ENCODE results near the gene PEX11B.

The PEX11B gene, protein sequence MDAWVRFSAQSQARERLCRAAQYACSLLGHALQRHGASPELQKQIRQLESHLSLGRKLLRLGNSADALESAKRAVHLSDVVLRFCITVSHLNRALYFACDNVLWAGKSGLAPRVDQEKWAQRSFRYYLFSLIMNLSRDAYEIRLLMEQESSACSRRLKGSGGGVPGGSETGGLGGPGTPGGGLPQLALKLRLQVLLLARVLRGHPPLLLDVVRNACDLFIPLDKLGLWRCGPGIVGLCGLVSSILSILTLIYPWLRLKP

GRCh38 chr1:145918144-145918991, at the start of gene PEX11B:
Gene PEX11B, minus strand, starts transcription at chr1:145918717. Its CDS starts 29 bp downstream, at chr1:145918688.
- peak; percentile 88 for DNase-seq (ENCODE audit: low read depth, low spot score)

DNA sequence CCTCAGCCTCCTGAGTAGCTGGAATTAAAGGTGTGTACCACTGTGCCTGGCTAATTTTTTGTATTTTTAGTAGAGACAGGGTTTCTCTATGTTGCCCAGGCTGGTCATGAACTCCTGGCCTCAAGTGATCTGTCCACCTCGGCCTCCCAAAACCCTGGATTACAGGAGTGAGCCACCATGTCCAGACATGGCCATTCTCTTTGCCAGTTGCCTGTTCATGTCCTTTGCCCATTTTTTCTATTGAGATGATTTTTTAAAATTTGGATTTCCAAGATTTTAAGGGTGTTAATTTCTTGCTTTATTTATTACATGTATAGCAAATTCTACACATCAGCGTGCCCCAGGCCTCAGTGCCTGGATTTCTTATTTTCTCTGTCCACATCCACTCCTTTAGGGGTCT, 48.8 kb upstream of the PEX11B start:
- DNase-seq (ENCODE audit: low read depth, low spot score), result no peak

DNA sequence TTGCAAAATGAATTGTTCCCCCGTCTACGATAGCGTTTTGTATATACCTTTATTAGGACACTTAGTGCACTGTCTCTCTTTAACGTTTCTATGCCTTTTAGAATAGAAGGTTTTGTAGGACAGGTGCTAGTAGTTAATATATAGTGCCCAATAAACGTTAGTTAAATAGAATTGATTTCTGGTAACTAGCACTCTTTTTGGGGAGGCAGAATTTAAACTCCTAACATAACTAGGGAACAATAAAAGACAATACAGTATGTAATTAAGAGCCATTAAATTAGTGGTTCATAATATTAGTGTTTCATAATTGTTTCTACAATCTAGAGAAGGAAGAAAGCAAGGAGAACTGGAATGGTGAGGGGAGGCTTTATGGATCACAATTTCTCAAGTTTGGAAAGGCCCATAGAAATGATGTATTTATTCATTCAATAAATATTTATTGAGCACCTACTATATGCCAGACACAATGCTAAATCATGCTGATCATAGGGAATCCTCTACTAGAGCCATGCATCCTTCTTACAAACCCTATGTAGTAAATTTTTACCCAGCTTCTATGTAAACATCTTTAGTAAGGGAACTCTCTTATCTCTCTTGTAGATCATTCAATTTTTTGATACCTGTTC, 46.7 kb upstream of the PEX11B start:
- no peak for DNase-seq (ENCODE audit: low read depth, low spot score)

GRCh38 chr1:145964328-145965118, 46.0 kb upstream of the PEX11B start, which contains the start of the genes ANKRD34A and POLR3GL:
Gene ANKRD34A, minus strand, starts transcription at chr1:145964575. Its CDS starts 2,816 bp downstream, at chr1:145961759.
Gene POLR3GL, plus strand, starts transcription at chr1:145964690. Its CDS starts 10,176 bp downstream, at chr1:145974866.
- DNase-seq (ENCODE audit: low read depth, low spot score), result peak; percentile 94

- no peak for DNase-seq (ENCODE audit: low read depth, low spot score)
Measured at GRCh38 chr1:145963265-145964019, 44.9 kb upstream of the PEX11B start.

DNA sequence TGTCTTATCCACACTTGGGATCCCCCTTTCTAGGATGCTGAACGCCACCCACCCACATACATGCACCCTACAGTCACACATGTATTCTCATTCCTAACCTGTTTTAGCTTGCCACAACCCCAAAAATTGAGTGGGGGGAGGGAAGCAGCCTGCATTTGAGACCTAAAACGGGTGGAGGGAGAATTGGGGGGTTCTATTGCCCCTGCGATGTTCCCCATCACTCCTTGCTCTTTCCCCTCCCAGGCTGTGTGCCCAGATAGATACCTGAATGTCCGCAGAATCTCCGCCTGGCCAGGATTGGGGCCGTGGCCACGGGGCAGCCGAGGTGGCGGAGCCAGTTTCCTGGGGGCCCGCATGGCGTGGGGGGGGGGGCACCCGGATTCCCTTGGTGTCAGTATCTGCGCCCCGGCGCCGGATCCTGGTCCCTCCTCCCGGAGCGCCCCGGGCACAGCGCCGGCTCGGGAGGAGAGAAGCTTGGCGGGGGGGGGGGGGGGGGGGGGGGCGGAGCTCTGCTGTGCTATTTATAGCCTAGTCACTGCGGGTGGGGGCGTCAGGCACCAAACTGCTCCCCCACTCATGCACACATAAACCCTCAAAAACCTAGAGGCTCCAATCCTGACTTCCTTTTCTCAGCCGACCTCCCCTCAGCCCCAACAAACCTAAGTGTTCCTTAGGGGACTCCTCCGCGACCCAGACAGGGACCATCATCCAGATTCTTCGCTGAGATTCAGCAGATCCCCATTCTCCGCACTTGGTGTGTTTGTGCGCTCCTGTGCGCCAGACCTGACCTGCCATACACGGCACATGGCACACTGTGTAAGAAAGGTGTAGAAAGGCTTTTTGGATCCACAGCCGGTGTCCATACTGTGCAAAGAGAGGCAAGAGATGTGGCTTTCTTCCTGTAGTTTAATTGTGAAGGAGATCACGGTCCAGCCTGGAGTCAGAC, 43.9 kb upstream of the PEX11B start:
- DNase-seq (ENCODE audit: low read depth, low spot score), result no peak

GRCh38 chr1:145961425-145962156, 43.1 kb upstream of the PEX11B start:
- no peak for DNase-seq (ENCODE audit: low read depth, low spot score)

GRCh38 chr1:145961109-145961424, 42.5 kb upstream of the PEX11B start:
- DNase-seq (ENCODE audit: low read depth, low spot score), result no peak

DNA sequence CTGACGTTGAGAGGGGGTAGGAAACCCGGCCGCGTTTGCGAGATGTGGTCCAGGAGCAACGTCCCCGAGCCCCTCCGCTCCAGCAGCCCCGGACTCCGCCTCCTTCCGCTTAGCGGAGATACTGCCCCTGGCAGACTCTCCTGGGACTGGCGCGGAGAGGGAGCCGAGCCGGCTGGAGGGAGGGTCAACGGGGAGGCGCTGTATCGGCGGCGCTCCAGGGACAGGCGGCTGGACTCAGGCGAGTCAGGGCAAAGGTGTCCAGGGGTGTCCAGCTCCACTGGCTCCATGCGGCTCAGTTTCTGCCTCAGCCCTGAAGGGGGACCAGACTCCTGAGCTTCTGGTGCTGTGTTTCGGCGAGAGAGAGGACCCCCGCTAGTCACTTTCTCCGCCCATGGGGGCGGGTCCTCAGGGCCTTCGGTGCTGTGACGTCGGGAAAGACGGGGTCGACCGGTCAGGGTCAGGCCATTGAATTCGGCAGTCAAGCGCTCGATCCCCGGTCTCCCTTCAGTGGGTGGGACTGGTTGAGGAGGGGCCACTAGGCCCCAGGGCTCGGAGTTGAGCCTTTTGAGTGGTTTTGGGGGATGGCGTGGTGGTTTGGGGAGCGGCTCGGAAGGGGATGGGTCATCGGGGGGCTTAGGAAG, 42.1 kb upstream of the PEX11B start:
- no peak for DNase-seq (ENCODE audit: low read depth, low spot score)

DNA sequence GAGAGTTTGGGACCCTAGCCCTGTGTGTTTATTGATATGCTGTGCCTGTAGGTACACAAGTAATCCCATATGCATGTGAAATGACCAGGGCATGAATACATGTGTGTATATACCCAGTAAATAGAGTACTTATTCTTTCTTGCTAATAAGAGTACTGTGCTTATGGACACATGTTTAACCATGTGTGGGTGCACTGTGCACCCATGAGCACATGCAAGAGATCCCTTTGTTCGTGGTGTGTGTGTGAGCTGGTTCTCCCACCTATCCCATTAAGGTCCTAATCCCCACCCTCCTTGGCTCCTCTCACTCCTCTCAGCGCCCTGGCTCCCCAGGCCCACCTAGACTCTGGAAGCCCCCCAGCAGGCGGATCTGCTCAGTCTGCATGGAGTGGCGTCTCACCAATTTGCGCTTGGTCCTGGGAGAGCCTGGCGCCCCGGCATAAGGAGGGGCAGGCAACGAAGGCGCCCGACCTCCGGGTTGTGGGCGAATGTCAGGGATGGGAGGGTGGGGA, 41.5 kb upstream of the PEX11B start:
- DNase-seq (ENCODE audit: low read depth, low spot score), result no peak

DNA sequence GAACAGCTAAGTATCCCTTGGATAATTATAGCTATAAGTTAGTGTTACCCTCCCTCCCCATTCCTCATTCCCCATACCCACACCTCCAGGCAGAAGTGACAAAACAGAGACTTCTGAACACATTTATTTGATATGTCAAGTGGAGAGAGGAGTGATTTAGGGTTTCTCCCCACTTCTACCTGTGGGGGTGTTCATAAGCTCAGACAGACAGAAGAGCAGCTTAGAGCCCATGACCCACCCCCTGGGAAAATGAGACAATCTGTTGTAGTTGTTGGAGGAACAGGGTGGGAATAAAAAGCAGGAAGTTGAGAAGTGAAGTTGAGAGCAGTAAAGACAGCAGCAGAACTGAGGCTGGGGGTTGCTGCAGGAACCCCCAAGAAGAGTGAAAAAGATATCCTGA, 40.8 kb upstream of the PEX11B start:
- DNase-seq (ENCODE audit: low read depth, low spot score), result no peak

- DNase-seq (ENCODE audit: low read depth, low spot score), result no peak
Measured at GRCh38 chr1:145958734-145959133, 40.2 kb upstream of the PEX11B start.

DNA sequence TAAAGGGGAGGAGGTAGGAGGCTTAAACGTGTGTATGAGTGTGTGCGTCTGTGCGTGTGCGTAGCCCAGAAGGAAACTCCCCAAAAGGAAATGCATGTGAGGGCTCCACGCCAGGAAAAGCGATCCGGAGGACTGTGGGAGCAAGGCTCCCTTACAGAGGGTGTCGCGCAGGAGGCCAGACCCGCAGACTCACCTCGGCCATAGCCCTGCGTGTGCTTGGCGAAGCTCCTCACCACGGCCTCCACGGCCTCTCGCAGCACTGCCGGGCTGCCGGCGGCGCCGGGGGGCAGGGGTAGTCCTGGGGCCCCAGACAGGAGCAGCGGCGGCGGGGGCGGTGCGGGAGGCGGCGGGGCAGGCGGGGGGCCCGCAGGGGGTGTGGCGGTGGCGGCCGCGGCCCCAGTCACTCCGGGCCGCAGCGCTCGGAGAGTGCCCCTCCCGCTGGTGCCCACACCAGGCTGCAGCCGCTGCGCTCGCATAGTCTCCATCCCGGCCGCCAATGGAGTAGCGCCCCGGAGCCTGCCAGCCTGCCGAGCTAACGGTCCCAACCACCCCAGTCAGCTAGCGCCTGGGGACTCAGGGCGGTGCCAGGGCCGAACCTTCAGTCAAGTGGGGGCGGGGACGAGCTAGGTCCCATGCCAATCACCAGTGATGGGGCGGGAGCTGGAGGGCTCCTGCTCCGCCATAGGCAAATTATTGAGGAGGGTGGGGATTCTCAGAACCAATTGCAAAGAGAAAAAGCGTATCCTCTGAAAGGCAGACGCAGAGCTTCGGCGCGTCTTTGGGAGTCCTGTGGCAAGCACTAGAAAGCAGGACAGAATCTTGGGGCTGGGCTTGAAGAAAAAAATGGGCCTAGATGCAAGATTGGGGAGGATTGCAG, 39.2 kb upstream of the PEX11B start, which contains the start of gene LIX1L:
Gene LIX1L, minus strand, starts transcription at position 575 of the 877 bp plus-strand sequence. Its CDS starts 90 bp downstream, at position 485.
- peak; percentile 96 for DNase-seq (ENCODE audit: low read depth, low spot score)

DNA sequence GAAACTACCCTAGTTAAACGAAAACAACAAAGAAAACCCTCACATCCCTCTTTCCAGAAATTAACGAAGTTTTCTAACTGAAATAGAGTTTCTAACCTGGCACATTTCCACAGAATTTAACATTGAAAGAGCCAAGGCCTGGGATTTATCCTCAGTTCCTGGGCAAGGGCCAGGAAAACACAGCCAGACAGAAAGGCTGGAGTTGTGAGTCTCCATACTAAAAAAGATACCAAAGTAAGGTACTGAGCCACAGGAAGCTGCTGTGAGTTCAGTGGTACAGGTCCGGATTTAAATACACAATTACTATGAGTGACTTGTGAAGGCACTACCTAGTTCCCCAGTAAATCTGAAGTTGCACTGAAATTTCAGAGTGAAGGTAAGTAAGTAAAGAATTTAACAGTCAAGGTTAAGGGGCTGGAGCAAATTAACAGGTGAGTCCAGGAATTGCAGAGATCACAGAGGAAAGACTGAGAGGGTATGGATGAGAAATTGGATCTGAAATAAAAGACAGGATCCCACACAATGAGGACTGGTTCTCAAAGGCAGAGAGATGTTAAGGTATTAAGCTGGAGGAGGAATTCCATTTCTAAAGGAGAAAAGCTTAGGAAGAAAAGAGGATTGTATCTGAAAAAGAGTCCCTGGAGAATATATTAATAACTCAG, 38.4 kb upstream of the PEX11B start:
- no peak for DNase-seq (ENCODE audit: low read depth, low spot score)

DNA sequence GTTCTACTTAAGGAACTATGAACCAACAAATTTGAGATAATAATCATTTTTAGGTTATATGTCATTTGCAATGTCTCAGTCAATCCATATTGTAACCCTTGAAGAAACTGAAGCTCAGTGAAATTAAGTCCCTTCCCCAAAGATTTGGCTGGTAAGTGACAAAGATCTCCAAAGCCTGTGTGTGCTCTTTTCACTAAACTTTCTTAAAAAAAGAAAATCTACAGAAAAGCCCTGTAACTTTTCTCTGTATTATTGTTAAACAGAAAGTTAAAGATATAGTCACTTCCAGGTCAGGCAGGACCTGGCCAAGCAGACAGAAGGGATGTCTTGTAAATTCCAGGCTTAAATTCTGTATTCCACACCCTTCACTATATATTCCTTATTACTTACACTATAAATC, 37.8 kb upstream of the PEX11B start:
- no peak for DNase-seq (ENCODE audit: low read depth, low spot score)

GRCh38 chr1:145955436-145955835, 36.9 kb upstream of the PEX11B start:
- no peak for DNase-seq (ENCODE audit: low read depth, low spot score)

DNA sequence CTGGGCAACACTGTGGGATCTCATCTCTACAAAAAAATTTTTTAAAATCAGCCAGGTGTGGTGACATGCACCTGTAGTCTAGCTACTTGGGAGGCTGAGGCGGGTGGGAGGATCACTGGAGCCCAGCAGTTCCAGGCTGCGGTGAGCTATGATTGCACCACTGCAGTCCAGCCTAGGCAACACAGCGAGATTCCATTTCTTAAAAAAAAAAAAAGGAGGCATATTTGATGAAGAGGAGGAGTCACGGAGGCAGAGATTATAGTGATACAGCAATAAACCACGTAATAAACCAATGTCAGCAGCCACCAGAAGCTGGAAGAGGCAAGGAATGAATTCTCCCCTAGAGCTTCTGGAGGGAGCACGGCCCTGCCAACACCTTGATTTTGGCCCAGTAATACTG, 35.3 kb upstream of the PEX11B start:
- no peak for DNase-seq (ENCODE audit: low read depth, low spot score)
